HG03571 (cell line): ENCODE results near the gene SORCS2.

ENCODE experiments used
- ATAC-seq: cut with Tn5 transposase; IDR thresholded peaks from one replicate; pipeline ENCODE4 v1.9.1; 2021; ENCODE audit not compliant: unreplicated experiment

The SORCS2 gene

GRCh38 chr4:7299908-7300710 lies 107.8 kb downstream of the SORCS2 start:
- no peak for ATAC-seq

- ATAC-seq: no peak
Observed at GRCh38 chr4:7300711-7301095, 108.4 kb downstream of the SORCS2 start.

- ATAC-seq: no peak
Observed at GRCh38 chr4:7301126-7301785, 108.9 kb downstream of the SORCS2 start.

GRCh38 chr4:7301846-7302630 lies 109.7 kb downstream of the SORCS2 start:
- no peak for ATAC-seq

DNA sequence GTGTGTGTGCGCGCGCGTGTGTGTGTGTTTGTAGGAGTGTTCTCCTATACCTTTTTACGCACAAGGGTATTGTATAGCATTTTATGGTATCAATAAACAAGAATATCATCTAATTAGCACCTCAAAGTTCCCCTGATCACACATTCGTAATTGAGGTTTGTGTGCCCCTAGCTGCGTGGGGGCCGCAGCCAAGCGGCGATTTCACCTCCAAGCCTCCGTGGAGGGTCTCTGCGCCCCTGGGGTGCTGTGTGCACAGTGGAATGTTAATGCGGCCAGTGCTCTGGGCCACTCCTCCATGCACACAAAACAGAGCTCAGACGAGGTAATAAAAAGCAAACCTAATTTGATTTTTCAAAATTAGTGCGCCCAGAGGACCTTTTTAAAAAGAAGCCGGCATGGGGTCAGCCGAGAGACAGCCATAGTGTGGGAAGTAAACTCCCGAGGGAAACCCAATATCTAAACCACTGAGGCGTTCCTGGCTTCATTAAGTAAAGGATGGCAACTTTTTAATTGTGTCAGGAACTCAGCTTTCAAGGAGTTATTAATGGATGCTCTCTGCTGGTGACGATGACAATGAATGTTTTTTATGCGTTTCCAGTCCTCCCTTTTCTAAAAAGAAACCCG lies 110.6 kb downstream of the SORCS2 start:
- no peak for ATAC-seq

DNA sequence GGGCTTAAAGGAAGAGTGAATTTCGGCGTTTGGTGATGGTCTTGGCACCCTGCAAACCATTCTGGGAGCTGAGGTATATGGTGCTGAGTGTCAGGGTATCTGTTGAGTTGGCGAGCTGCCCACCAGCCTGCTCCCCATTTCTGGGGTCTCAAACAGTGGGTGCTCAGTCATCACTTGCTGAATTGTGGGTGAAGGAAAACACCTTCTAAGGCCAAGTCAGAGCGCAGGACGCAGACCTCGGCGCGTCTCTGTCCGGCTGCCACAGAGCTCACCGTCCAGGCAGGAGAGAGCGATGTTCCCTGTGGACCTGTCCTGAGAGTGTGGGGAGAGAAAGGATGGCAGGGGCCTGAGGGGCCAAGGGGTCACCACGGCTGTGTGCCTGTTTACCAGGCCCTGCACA lies 111.2 kb downstream of the SORCS2 start:
- ATAC-seq: no peak

- ATAC-seq: no peak
Observed at GRCh38 chr4:7304436-7304835, 112.1 kb downstream of the SORCS2 start.

- ATAC-seq: no peak
Observed at GRCh38 chr4:7306021-7306965, 114.0 kb downstream of the SORCS2 start.

DNA sequence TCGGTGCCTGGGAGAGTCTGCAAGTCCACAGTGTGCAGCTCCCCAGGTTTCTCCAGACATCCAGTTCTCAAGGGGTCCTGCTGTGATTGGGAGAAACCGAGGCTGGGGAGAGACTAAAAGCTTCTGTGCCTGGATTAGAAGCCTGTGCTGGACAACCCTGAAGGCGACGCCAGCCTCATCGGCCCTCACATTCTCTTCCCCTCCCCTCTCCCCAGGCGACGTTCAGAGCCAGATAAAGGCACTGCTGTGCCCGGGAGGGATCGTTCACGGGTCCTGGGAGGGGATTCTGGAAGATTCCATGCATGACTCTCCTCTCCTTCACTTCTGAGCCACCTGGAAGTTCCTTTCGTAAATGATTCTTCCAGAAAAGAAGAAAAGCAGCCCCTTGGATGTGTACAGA lies 114.6 kb downstream of the SORCS2 start:
- no peak for ATAC-seq

- ATAC-seq: no peak
Observed at GRCh38 chr4:7307394-7308099, 115.2 kb downstream of the SORCS2 start.

GRCh38 chr4:7309181-7309580 lies 116.8 kb downstream of the SORCS2 start:
- ATAC-seq: no peak

DNA sequence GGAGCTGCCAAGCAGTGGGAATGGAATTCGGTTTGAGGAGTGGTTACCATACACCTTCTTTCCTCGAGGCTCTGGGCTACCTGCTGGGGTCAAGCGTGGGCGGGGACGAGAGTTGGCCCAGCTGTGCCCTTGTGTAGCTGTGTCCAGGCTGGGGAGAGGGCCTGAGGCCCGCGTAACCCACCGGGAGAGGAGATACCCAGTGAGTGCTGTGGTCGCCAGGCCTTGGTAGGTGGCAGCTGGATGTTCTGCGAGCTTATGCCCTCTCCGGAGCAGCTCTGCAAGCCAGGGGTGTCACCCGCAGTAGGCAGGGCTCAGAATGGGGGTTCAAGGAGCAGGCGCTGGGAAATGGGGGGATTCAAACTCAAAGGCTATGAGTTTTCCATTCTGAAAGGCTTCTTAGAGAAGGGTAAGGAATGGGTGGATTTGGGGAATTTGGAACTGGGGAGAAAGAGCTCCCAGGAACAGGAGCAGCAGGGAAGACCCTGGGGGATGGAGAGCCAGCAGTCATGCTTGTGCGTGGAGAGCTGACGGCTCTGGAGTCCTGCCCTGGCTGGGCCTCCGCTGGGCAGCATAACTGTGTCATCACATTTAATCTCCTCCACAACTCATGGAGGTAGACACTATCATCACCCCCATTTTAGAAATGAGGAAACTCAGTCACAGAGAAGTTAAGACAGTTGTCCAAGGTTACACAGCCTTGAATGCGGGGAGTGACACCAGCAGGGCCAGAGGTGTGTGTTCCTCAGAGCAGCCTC lies 117.5 kb downstream of the SORCS2 start:
- ATAC-seq: no peak

GRCh38 chr4:7310451-7310850 lies 118.1 kb downstream of the SORCS2 start:
- no peak for ATAC-seq

DNA sequence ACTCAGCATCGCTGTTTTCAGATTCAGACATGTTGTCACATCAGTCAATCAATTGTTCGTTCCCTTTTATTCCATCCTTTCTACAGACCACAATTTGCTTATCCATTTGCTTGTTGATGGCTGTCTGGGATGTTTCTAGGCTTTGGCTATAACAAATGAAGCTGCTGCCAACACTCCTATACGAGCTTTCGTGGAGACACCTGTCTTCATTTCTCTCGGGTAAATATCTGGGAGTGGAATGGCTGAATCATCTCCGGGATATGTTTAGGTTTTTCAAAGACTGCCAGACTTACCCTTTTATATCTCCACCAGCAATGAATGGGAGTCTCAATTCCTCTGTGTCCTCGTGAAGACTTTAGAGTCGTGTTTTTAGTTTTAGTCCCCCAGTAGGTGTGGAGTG lies 118.9 kb downstream of the SORCS2 start:
- ATAC-seq: no peak

GRCh38 chr4:7312691-7313090 lies 120.4 kb downstream of the SORCS2 start:
- ATAC-seq: no peak

DNA sequence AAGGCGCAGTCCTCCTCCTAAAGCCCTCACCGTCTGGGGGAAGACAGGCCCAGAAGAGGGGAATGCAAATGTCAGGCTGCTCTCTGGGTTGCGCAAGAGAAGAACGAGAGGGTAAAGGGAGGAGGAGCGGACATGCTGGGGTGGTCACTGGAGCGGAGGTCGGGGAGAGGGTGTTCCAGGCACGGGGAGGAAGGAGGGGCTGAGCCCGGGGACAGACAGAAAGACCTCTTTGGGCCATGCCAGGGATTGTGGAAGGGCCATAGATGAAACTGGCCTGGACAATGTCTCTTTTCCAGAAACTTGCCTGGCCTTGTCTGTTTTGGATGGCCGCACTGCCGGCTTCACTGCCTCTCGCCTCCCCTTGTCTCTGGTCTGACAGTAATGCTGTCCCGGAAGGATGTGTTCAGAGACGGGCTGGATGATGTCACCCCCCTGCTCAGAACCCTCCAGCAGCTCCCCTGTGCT lies 121.0 kb downstream of the SORCS2 start:
- ATAC-seq: no peak

GRCh38 chr4:7313991-7314390 lies 121.7 kb downstream of the SORCS2 start:
- ATAC-seq: no peak

DNA sequence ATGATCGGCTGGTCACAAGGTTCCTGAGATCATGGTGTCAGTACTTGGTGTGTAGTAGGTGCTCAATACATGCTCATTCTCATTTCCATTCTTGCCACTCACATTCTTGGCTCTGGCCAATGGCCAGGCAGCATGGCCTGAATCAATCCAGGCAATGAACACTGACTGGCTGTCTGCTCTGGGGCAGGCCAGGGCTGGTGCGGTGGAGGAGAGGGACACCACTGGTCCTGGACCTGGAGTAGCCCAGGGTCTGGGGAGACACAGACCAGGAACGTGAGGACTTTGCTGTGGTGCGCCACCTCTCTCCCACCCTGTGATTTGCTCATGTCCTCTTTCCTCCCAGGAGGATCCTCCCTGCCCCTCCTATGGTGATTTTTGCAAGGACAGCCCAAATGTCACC lies 122.9 kb downstream of the SORCS2 start:
- no peak for ATAC-seq

- no peak for ATAC-seq
Observed at GRCh38 chr4:7315935-7316334, 123.6 kb downstream of the SORCS2 start.
